ENCODE data around the gene MTMR11. TPM values are rescaled to one million over a fixed set of nuclear protein-coding genes. Genes with fewer than 3 reads are reported as not detected.

The MTMR11 gene
- total and polyA plus RNA-seq, 9 of the 15 experiments (the other 6 are each of a cell fraction or from before 2014, with no cell fraction given) = 0.09 to 1.6 (median 0.51) TPM

GRCh38 chr1:149886396-149887195 lies 50.1 kb downstream of the MTMR11 start (continued):
- TF ChIP-seq ESRRA (IDR thresholded peaks at IDR 0.05; ENCODE audit: borderline replicate concordance, low read depth) (0 out of 2 replicates have a peak, but pooled peaks have one; percentile 12), RUNX1 (IDR thresholded peaks at IDR 0.05; ENCODE audit: low read depth) (peak; percentile 55; the same call in 1 of the 2 replicates), CBX3 (IDR thresholded peaks at IDR 0.05; ENCODE audit: borderline replicate concordance in 1 of 2, low read length in 2 of 2) (peak in 1 of 2 experiments; percentile 50; a peak in 1 of 3 replicates), HNRNPLL (IDR thresholded peaks at IDR 0.05; ENCODE audit: low read depth, low read length, poor library complexity, severe bottlenecking) (peak; percentile 91), ZNF766 (CRISPR knock-in tag; conservative IDR thresholded peaks at IDR 0.05) (peak; percentile 73), PYGO2 (tag; IDR thresholded peaks at IDR 0.05) (no peak), DPF2 (IDR thresholded peaks at IDR 0.05) (no peak), NFYB (IDR thresholded peaks at IDR 0.05; ENCODE audit: extremely low read depth, insufficient read length) (peak; percentile 88), BRF1 (IDR thresholded peaks at IDR 0.05; ENCODE audit: borderline replicate concordance, extremely low read depth, insufficient read length) (no peak), RBM25 (IDR thresholded peaks at IDR 0.05; ENCODE audit: low read depth, low read length, severe bottlenecking) (peak; percentile 91), DEAF1 (CRISPR knock-in tag; IDR thresholded peaks at IDR 0.05) (0 out of 2 replicates have a peak, but pooled peaks have one; percentile 6), RERE (CRISPR knock-in tag; IDR thresholded peaks at IDR 0.05; ENCODE audit: borderline replicate concordance) (no peak), BRD4 (IDR thresholded peaks at IDR 0.05) (peak; percentile 47; the same call in 1 of the 2 replicates), GABPB2 (CRISPR knock-in tag; conservative IDR thresholded peaks at IDR 0.05) (no peak; the same call in none of the 2 replicates)
- TF ChIP-seq, protein P1, sequence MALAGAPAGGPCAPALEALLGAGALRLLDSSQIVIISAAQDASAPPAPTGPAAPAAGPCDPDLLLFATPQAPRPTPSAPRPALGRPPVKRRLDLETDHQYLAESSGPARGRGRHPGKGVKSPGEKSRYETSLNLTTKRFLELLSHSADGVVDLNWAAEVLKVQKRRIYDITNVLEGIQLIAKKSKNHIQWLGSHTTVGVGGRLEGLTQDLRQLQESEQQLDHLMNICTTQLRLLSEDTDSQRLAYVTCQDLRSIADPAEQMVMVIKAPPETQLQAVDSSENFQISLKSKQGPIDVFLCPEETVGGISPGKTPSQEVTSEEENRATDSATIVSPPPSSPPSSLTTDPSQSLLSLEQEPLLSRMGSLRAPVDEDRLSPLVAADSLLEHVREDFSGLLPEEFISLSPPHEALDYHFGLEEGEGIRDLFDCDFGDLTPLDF (CRISPR knock-in tag; IDR thresholded peaks at IDR 0.05) = peak; percentile 95

Measured in K562 (cell line).